ENCODE results near the gene TTC34.

TTC34 gene

GRCh38 chr1:2587860-2588571 is 213.5 kb downstream of the TTC34 start:
- DNase-seq (ENCODE audit: low read depth) = no peak
- peak overlapping the region; percentile 79 for H3K4me3 ChIP-seq (ENCODE audit: control insufficient read depth, low read depth, low read length)
- TF ChIP-seq CTCF (IDR thresholded peaks at IDR 0.05; ENCODE audit: control insufficient read depth, insufficient read depth, low read depth, low read length, missing control alignments) = no peak

GRCh38 chr1:2587071-2587859 is 214.2 kb downstream of the TTC34 start:
- no peak for TF ChIP-seq CTCF (IDR thresholded peaks at IDR 0.05; ENCODE audit: control insufficient read depth, insufficient read depth, low read depth, low read length, missing control alignments)
- no peak for DNase-seq (ENCODE audit: low read depth)

GRCh38 chr1:2586154-2587070 is 215.1 kb downstream of the TTC34 start, which contains the start of gene PRXL2B:
TSS of gene PRXL2B (plus strand) at chr1:2586777. CDS start at chr1:2586886, 109 bp downstream.
- no peak for TF ChIP-seq CTCF (IDR thresholded peaks at IDR 0.05; ENCODE audit: control insufficient read depth, insufficient read depth, low read depth, low read length, missing control alignments)
- peak within 1 kb of the TSS; percentile 79 for H3K4me3 ChIP-seq (ENCODE audit: control insufficient read depth, low read depth, low read length)

More at GRCh38 chr1:2587071-2587859, 214.2 kb downstream of the TTC34 start:
- H3K4me3 ChIP-seq (ENCODE audit: control insufficient read depth, low read depth, low read length) = peak overlapping the region; percentile 79

More at GRCh38 chr1:2586154-2587070, 215.1 kb downstream of the TTC34 start, which contains the start of gene PRXL2B:
- DNase-seq (ENCODE audit: low read depth) = peak; percentile 96
